SK-N-SH treated with all-trans-retinoic acid at 6 μM for 48 hours (cell line): ENCODE results near the gene ARHGAP22.

Source experiments
- CSDC2 ChIP-seq: fragments of 250-450 bp; sonication (Bioruptor Pico); IDR thresholded peaks from 2 replicates; pipeline ENCODE4 v1.5.0; 2020; ENCODE audit warnings: mild to moderate bottlenecking, moderate library complexity
- ESRRG ChIP-seq: fragments of 250-450 bp; sonication (Bioruptor Pico); IDR thresholded peaks from 2 replicates; pipeline ENCODE4 v1.6.1; 2021; ENCODE audit warnings: mild to moderate bottlenecking
- ISL1 ChIP-seq: fragments of 250-450 bp; sonication (Bioruptor Pico); IDR thresholded peaks from 2 replicates; pipeline ENCODE4 v2.1.2; 2022; ENCODE audit warnings: mild to moderate bottlenecking, moderate library complexity
- RARB ChIP-seq: fragments of 250-450 bp; sonication (Bioruptor Pico); IDR thresholded peaks from 2 replicates; pipeline ENCODE4 v1.8.0; 2021; ENCODE audit warnings: mild to moderate bottlenecking, moderate library complexity
- SNAI2 ChIP-seq: fragments of 250-450 bp; sonication (Bioruptor Pico); IDR thresholded peaks from 2 replicates; pipeline ENCODE4 v1.5.0; 2020; ENCODE audit warnings: mild to moderate bottlenecking, moderate library complexity
- TF ChIP-seq, protein P1 (sequence below): fragments of 250-450 bp; sonication (Bioruptor Pico); IDR thresholded peaks from 2 replicates; pipeline ENCODE4 v1.8.0; 2020; ENCODE audit warnings: mild to moderate bottlenecking, moderate library complexity, borderline replicate concordance

DNA sequence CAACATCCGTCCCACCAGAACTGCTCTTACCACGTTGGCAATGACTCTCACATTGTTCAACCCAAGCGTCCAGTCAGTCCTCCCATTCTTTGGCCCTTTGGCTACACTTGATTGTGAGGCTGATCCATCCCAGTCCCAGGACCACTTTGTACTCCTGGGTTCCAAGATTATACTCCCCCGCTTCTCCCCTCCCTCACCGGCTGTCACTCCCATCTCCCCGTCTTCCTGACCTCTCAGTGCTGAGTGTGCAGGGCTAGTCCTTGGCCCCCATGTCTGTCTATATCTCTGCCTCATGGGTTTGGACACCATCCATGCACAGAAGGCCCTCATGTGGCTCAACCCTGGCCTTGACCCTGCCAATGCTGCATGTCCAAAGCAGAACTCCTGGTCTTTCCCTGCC, 12.5 kb downstream of the ARHGAP22 start:
- TF ChIP-seq ISL1: no peak
- TF ChIP-seq, protein P1, sequence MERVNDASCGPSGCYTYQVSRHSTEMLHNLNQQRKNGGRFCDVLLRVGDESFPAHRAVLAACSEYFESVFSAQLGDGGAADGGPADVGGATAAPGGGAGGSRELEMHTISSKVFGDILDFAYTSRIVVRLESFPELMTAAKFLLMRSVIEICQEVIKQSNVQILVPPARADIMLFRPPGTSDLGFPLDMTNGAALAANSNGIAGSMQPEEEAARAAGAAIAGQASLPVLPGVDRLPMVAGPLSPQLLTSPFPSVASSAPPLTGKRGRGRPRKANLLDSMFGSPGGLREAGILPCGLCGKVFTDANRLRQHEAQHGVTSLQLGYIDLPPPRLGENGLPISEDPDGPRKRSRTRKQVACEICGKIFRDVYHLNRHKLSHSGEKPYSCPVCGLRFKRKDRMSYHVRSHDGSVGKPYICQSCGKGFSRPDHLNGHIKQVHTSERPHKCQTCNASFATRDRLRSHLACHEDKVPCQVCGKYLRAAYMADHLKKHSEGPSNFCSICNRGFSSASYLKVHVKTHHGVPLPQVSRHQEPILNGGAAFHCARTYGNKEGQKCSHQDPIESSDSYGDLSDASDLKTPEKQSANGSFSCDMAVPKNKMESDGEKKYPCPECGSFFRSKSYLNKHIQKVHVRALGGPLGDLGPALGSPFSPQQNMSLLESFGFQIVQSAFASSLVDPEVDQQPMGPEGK (CRISPR knock-in tag): no peak
- TF ChIP-seq ESRRG (CRISPR knock-in tag): no peak
- no peak for TF ChIP-seq SNAI2 (CRISPR knock-in tag)
- TF ChIP-seq CSDC2: no peak
- no peak for TF ChIP-seq RARB (CRISPR knock-in tag)
